GM19397 (cell line): ENCODE results near the gene OR2T2.
"Not testable (repeated sequence)": the region's sequence is repeated elsewhere in the genome, so short reads cannot be mapped to it uniquely, and the experiment has no call there.

Source experiments
- ATAC-seq: cut with Tn5 transposase; IDR thresholded peaks from one replicate; pipeline ENCODE4 v1.9.1; 2021; ENCODE audit warnings: mild to moderate bottlenecking, moderate library complexity; ENCODE audit not compliant: unreplicated experiment

OR2T2 gene

DNA sequence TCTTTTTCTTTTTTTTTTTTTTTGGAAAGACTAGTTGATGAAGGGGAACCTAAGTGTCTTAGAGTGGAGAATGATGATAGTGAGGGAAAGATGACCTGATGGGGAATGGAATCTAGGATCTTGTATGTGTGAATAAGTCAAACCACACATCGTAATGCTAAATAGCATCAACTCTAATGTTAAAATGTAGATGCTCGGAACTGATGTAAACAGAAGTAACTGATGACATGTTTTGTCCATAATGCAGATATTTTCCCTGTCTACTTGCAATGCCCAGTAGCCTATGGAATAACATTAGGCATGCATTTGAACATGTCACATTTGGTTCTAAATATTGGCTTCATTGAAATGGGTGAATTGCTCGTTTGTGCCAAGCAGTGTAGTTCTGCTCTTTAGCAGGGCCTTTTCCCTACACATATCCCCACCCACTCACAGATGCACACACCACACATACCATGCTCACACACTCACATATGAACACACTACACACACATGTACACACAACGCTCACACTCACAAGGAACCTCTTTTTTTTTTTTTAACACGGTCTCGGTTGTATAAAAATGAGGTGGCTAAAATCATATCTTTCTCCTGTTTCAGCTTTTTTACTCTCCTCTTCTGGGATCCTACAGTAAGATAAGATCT lies 4.5 kb downstream of the OR2T2 start:
- peak; percentile 4 for ATAC-seq

DNA sequence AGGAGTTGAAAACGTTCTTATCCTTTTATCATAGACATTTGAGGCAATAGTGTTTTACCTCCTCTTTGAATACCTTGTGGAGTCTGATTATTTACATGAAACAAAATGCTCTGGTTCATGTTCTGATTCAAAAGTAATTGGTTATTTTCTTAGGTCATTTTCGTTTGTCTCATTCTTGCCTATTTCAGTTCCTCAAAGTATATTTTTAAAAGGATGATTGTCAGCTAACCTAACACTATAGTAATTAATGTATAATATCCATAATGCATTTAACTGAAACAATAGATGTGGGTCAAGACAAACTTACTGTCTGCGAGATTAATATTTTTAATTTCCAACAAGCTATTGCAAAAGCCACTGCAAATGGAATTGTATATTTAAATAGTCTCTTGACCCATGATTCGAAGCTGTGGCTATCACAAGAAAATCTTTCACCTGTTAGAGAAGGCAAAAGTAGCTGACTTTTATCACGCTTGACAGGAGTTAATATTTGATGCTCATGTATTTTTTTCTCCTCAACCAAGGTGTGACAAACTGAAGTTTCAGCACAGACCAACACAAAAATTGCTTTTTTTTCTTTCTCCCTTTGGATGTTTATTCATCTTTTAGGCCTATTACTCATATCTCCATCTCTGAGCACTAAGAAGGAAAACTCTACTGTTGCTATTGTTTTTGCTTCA lies 5.2 kb downstream of the OR2T2 start:
- peak; percentile 44 for ATAC-seq

DNA sequence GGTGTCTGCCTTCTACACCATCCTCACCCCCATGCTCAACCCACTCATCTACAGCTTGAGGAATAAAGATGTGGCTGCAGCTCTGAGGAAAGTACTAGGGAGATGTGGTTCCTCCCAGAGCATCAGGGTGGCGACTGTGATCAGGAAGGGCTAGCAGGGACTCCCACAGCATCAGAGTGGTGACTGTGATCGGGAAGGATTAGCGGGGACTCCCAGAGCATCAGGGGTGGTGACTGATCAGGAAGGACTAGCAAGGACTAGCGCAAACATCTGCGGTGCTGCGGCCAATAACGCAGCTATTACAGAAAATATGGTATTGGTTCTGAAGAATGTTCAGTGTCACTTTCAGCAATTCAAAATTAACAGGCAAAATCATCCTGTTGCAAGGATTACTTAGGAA lies 8.2 kb downstream of the OR2T2 start:
- not testable (repeated sequence) for ATAC-seq

DNA sequence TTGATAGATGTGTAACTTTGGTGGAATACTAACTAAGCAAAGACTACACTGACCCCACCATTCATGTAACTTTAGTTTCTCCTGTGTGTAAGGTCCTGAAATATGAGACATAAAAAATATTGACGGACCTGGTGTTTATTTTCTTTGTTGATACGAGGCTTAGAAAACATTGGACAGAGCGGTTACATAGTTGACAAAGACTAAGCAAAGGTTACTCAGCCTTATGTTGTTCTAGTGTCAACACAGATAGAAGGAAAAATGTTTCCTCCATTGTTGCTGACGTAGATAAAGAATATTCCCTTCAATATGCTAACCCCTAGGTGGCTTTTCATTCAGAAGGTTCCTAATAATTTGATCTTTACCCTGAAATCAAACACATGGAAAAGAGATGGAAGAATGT lies 9.6 kb downstream of the OR2T2 start:
- ATAC-seq: not testable (repeated sequence)

GRCh38 chr1:248456635-248457034 lies 11.2 kb downstream of the OR2T2 start:
- ATAC-seq: not testable (repeated sequence)

DNA sequence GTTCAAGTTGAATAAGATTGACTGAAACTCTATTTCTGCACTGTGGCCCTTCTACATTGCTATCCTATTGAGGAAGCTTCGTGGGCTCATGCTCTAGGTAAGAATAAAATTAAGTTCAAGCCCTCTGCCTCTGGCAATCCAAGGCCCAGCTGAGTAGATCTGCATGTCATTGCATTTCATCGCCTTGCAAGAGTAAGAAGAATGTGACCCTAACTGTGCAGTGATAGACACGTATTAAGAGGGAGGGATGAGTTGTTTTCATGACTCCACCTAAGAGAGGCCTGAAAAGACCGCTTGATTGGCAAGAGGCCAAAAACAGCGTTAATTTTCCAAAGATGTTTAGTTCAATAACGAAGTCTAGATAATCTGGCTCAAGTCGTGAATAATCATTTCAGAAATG lies 13.7 kb downstream of the OR2T2 start:
- not testable (repeated sequence) for ATAC-seq

DNA sequence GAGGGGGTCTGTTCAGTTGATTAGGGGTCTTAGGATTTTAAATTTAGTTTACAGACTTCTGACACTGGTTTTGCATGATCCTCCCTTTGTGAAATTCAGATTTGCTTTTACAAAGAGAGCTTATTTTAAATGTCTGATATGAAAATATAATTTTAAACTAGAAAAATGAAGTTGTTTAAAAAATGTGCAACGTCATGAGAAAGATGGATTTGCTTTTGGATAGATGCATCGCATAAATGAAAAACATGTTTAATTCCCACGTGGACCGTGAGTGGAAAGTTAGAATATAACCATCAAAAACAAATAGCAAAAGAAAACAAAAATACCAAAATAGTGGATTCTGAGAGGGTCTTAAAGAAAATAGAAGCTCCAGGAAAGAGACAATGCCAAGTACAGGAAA lies 25.7 kb downstream of the OR2T2 start:
- no peak for ATAC-seq

GRCh38 chr1:248472111-248472510 lies 26.7 kb downstream of the OR2T2 start:
- ATAC-seq: not testable (repeated sequence)

GRCh38 chr1:248473051-248473450 lies 27.6 kb downstream of the OR2T2 start, which contains the start of gene OR2T3:
Gene OR2T3 (plus strand): TSS chr1:248473351. CDS start chr1:248473351, 0 bp downstream.
- ATAC-seq: not testable (repeated sequence)

GRCh38 chr1:248475660-248476059 lies 30.2 kb downstream of the OR2T2 start:
- ATAC-seq: not testable (repeated sequence)

- ATAC-seq: peak; percentile 78
These were observed 36.5 kb downstream of the OR2T2 start for GRCh38 chr1:248481686-248482579.

DNA sequence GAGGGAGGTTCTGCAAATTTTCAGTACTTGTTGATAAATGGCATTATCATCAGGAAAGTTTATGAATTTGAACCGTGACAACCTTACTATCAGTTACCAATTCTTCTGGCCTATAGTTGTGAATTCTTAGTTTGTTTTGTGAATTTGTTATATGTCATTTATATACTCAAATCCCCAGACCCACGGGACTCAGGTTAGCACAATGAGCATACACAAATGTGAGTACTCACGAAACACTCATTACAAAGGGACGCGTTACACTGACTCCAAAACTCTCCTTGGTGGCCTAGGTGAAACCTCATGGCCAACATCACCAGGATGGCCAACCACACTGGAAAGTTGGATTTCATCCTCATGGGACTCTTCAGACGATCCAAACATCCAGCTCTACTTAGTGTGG lies 42.9 kb downstream of the OR2T2 start, which contains the start of gene OR2T5:
Gene OR2T5 (plus strand): TSS at position 301 of the 400 bp plus-strand sequence. CDS start 0 bp downstream, at position 301.
- not testable (repeated sequence) for ATAC-seq

GRCh38 chr1:248496661-248497060 lies 51.2 kb downstream of the OR2T2 start:
- not testable (repeated sequence) for ATAC-seq

DNA sequence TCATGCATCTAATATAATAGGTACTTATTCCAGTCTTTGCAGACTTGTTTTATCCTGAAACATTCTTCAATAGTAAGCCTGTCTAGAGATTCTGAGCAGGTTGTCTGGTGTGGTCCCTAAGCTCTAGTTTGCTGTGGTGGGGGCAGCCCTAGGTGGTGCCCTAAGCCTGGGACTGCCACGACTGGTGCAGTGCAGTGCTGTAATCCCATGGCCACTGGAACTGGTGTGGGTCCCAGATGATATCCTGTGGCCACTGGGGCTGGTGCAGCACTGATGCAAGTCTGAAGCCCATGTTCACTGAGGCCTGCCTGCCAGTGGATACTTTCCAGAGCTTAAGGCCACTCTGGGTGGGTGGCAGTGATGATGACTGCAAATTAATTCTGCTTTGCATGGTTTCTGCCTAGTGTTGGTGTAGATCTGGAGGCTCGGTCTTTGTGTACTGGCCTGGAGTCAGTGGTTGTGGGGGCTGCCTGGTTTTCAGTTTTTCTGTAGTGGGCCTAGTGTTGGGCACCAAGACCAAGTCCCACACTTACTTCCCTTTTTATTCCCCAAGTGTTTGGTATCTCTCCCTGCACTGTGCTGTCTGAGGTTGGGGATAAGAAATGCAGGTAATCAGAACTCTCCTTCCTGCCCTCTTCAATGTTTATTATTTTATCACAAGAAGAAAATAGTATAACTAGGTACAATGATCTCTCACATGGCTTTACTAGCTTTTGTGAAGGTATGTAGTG lies 55.0 kb downstream of the OR2T2 start:
- ATAC-seq: not testable (repeated sequence)
